OCI-LY7 (cell line): Measurements from ENCODE around the gene SCARB1.

Source experiments
- EZH2phosphoT487 ChIP-seq: fragments of 200-600 bp; sonication (generic); IDR thresholded peaks from 2 replicates; pipeline ENCODE4 v1.6.1; 2018; ENCODE audit warnings: low read depth, borderline replicate concordance, mild to moderate bottlenecking, mixed run types, antibody characterized with exemption, low read length, moderate library complexity, mixed read lengths
- TF ChIP-seq, protein P1 (sequence below): fragments of 200-600 bp; sonication (generic); conservative IDR thresholded peaks from 2 replicates; pipeline ENCODE4 v1.5.1; 2014; ENCODE audit warnings: mild to moderate bottlenecking, antibody characterized with exemption, low read length, moderate library complexity, mixed read lengths

DNA sequence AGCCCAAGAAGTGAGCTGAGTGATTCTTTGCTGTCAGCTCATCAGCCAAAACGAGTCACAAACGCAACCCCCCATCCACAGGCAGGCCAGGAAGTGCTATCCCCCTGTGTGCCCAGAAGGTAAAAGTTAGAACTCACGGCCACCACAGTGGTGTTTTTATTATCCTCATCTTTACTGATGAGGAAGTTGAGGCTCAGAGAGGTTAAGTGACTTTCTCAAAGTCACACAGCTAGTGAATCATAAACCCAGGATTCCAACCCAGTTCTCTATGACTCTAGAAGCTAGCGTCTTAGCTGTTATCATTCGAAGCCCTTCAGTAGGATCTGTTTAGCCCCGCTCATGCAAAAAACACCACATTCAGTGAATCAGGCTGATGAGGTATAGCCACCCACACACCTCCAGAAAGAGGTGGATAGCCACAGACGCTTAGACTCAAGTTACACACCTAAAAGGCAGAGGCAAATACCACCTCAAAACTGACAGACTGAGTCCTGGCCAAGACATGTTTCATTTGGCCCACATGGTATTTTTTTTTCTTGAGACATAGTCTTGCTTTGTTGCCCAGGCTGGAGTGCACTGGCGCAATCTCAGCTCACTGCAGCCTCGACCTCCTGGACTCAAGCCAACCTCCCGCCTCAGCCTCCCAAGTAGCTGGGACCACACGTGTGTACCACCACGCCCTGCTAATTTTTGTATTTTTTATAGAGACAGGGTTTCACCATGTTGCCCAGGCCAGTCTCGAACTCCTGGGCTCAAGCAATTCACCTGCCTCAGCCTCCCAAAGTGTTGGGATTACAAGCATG, 100.7 kb downstream of the SCARB1 start:
- TF ChIP-seq, protein P1, sequence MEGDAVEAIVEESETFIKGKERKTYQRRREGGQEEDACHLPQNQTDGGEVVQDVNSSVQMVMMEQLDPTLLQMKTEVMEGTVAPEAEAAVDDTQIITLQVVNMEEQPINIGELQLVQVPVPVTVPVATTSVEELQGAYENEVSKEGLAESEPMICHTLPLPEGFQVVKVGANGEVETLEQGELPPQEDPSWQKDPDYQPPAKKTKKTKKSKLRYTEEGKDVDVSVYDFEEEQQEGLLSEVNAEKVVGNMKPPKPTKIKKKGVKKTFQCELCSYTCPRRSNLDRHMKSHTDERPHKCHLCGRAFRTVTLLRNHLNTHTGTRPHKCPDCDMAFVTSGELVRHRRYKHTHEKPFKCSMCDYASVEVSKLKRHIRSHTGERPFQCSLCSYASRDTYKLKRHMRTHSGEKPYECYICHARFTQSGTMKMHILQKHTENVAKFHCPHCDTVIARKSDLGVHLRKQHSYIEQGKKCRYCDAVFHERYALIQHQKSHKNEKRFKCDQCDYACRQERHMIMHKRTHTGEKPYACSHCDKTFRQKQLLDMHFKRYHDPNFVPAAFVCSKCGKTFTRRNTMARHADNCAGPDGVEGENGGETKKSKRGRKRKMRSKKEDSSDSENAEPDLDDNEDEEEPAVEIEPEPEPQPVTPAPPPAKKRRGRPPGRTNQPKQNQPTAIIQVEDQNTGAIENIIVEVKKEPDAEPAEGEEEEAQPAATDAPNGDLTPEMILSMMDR, result no peak
- TF ChIP-seq EZH2phosphoT487, result no peak
